Stimulated activated CD8-positive, alpha-beta memory T cell treated with anti-CD3 and anti-CD28 coated beads, Interleukin-12 subunit alpha, Interleukin-12 subunit beta, amount 100 ng/mL, for 24 hours (primary cell): ENCODE results near the gene YPEL2.

Source experiments
- DNase-seq: peaks from one replicate; pipeline ENCODE4 v3.0.0-alpha.2; 2020; ENCODE audit errors: extremely low read depth

Gene YPEL2

DNA sequence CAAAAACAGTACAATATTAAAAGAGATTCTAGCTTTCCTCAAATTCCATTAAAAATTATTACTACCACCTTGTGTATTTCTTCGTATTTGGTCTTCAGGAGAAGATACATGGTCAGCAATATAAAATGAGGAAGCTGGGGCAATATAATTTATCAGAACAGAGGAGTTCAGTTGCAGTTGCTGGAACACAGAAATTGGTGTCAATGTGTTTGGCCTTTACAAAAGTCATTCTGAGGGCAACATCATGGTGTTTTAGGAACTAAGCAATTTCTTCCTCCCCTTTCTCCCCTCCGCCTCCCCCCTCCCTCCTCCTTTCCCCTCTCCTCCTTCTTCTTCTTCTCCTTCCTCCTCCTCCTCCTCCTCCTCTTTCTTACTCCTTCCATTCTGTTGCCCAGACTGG is 102.1 kb downstream of the YPEL2 start:
- no peak for DNase-seq

DNA sequence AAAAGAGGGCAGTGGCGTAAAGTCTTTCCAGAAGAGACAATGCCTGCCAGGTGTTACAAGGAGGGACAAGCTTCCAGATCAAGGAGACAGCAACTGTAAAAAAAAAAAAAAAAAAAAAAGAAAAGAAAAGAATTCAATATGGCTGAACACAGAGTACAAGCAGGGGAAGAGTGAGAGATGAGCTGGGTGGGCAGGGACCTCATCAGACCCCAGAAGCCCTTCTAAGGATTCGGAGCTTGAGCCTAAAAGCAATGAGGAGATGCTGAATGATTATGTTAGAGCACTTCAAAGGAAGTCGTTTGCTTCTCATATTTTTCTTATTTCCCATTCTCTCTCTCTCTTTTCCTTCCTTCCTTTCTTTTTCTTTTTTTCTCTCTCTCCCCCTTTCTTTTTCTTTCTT is 103.0 kb downstream of the YPEL2 start:
- DNase-seq, result no peak

DNA sequence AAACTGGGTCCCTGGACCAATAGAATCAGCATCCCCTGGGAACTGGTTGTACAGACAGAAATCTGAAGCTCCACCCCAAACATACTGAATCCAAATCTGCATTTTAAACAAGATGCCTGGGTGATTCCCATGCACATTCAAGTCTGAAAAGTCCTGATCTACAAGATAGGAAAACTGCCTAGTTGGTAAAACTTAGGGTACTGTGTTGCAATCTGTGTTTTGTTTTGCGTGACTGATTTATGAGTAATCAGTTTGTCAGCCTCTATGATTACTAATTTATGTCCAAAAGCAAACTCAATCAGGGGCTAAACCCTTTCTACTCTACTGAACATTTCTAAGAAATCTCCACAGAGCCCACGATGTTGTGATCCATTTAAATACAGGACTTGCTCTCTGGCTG is 103.8 kb downstream of the YPEL2 start:
- DNase-seq, result no peak

DNA sequence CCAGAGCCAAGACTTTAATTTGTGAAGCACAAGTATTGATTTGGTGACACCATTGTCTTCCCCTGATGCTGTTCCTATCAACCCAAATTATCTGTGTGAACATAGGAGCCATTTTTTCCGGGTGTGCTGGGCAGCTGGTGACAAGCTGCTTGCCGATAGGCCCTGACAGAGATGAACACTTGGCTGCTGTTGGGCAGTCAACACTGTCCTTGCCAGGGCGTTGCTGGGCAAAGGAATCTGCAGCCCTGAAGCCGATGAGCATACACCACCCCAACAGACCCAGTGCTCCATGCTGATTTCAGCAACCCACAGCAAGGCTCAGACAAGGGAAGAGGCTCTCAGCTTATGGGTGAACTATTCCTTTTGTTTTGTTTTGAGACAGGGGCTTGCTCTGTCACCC is 105.4 kb downstream of the YPEL2 start:
- no peak for DNase-seq

DNA sequence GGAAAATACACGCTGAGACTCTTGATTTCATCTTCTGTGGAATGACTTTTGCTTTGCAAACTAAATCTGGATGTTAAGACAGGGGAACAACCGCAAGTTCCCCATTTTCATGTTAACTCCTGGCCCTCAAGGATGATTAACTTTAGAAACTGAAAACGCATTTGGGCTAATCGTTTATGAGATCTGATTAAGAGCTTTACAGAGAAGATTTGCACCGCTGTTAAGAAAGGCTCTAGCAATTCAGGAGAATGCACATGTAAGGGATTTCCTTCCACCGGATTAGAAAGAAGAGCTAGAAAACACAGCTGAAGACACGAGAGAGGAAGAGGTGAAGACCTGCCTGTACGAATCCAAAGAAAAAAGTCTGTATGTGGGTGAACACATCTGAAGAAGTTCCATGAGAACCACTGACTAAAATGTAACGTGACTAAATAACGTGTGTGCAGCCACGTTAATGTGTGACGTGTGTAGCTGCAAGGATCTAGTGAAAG is 106.4 kb downstream of the YPEL2 start:
- DNase-seq, result no peak

DNA sequence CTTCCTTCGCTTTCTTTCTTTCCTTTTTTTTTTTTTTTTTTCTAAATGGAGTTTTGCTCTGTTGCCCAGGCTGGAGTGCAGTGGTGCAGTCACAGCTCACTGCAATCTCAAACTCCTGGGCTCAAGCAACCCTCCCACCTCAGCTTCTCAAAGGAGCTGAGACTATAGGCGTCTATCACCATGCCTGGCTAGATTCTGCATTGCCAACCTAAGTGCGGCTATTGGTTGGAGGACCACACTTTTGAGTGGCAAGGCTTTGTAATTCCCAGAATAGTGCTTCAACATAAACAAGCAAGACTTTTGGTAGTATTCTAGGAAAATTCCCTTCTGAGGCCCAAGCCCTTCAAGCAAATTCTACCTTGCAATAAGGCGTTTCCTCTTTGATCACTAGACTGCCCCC is 107.8 kb downstream of the YPEL2 start:
- DNase-seq, result no peak

DNA sequence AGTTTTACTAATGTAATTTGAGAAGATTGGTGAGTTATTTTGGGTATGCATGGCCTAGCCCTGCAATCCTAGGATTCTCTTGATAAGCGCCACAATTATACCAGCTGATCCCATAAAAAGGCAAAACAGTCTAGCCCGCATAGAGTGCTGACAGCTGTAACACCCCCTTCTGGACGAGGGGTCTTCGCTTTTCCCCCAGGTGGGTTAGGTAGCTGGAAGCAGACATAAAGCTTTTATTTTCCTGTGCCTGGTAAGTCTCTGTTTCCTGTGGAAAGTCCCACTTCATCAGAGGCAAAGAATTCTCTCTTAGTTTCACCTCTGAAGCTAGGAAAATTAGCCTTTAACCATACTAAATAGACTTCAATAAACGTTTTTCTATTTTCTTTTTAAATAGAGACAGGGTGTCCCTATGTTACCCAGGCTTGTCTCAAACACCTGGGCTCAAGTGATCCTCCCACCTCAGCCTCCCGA is 108.3 kb downstream of the YPEL2 start:
- no peak for DNase-seq

DNA sequence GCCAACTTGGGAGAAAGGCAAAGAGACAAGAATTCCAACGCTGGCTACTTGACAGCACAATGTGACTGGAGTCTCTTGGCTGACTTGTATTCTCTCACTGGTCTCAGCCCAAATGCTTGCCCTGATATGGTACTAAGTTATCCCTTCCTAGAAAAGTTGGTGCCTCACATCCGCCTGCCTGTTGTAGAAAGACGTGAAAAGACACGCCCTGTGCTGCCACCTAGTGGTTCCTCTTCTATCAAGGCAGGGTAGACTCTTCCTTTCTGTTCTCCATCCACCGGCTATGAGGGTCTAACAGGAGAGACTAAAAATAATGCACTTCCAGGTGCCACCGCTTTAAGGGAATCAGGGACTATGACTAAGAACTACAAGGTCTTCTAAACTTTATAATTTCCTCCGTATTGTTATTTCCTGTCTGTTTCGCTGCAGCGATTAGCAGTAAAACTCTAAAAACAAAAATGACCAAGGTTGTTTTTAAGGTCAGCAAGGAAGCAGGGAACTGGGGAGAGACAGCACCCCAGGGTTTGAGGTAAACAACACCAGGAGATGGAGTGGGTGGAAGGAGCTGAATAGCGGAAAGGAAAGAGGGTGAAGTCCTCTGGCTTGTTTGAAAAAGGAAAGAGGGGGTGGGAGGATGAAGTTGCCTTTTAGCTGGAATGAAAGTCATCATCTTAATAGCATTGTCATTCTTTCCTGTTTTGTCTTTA is 109.5 kb downstream of the YPEL2 start:
- peak; percentile 59 for DNase-seq

DNA sequence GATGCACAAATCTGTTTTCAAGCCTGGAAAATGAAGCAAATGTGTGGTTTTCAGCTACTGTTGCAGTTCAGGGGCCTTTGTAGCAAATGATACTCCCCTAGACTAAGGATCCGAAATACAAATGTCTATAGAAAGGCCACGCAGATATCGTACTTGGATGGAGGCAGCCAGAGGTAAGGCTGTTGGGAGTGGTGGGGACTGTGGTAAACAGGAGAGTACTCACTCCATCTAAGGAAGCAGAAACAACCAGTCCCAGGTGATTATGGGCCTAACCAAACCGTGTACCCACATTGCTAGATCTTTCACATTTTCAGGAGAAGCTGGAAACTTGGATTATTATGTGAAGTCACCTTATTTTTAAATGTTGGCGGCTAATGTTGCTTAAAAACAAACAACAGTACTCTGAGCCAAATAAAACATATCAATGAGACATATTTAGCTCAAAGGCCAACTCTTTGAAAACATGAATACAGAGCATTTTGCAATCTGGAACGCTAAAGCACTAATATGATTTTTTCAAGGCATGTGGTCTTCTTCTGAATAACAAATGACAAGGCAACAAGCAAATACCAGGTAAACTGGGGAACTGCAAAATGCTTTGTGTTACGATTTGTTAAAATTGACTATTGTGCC is 110.1 kb downstream of the YPEL2 start:
- no peak for DNase-seq

DNA sequence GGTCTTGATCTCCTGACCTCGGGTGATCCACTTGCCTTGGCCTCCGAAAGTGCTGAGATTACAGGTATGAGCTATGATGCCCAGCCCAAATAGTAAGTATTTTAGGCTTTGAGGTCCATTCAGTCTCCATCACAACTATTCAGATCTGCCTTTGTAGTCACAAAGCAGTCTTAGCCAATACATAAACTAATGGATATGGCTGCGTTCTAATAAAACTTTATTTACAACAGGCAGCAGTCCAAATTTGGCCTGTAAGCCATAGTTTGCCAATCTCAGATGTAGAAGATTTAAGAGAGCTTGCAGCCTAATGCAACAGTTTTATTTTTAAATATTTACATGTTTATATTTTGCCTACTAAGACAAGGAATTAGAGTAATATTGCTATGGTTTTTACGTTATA is 111.7 kb downstream of the YPEL2 start:
- DNase-seq, result no peak
